Spleen (tissue), 11 donors: ENCODE data around the gene FBXO46. TPM values are rescaled to one million over a fixed set of nuclear protein-coding genes. Genes with fewer than 3 reads are reported as not detected.
A peak's percentile ranks its signal among the peaks of the same experiment; 100 is the strongest.

Source experiments
- DNase-seq: peaks from one replicate; pipeline ENCODE4 v3.0.0-alpha.2; 2020
- H3K27ac ChIP-seq, 8 donors: fragments of 200-600 bp; sonication (generic) in 7 of 8; 1 replicate in 4 of 8; 2 replicates in 4 of 8; pipeline versions ENCODE4 v1.5.0 to v1.8.0; 2016 to 2021; ENCODE audit warnings: inconsistent platforms in 4 of 8, mild to moderate bottlenecking in 4 of 8, moderate library complexity in 1 of 8
- H3K27me3 ChIP-seq, 7 donors: fragments of 200-600 bp; sonication (generic) in 6 of 7; replicated peaks in 1 of 7; 1 replicate in 4 of 7; 2 replicates in 3 of 7; pipeline versions ENCODE4 v1.5.0 to v1.8.0; 2016 to 2021; ENCODE audit warnings: inconsistent platforms in 3 of 7, mild to moderate bottlenecking in 1 of 7
- H3K36me3 ChIP-seq, 6 donors: fragments of 200-600 bp; sonication (generic) in 5 of 6; 1 replicate in 4 of 6; 2 replicates in 2 of 6; pipeline versions ENCODE4 v1.5.0 to v1.8.0; 2016 to 2021; ENCODE audit warnings: inconsistent platforms in 2 of 6
- H3K4me1 ChIP-seq, 6 donors: fragments of 200-600 bp; sonication (generic) in 5 of 6; 1 replicate in 3 of 6; 2 replicates in 3 of 6; pipeline versions ENCODE4 v1.5.0 to v1.8.0; 2016 to 2021; ENCODE audit warnings: inconsistent platforms in 3 of 6
- H3K4me3 ChIP-seq, 8 donors: fragments of 200-600 bp; sonication (generic) in 7 of 8; 1 replicate in 4 of 8; 2 replicates in 4 of 8; pipeline versions ENCODE4 v1.5.0 to v1.8.0; 2016 to 2021; ENCODE audit warnings: inconsistent platforms in 4 of 8, mild to moderate bottlenecking in 4 of 8, moderate library complexity in 2 of 8
- H3K9me3 ChIP-seq, 8 donors: fragments of 200-600 bp; sonication (generic) in 7 of 8; 1 replicate in 4 of 8; 2 replicates in 4 of 8; pipeline versions ENCODE4 v1.5.0 to v1.8.0; 2016 to 2021; ENCODE audit warnings: inconsistent platforms in 4 of 8
- POLR2A ChIP-seq, 3 donors: fragments of 450-650 bp; IDR thresholded peaks; one replicate each; pipeline ENCODE4 v1.5.1; 2017; ENCODE audit warnings: antibody characterized with exemption in 3 of 3, mild to moderate bottlenecking in 1 of 3
- POLR2AphosphoS5 ChIP-seq, 3 donors: sonication (generic); formaldehyde crosslinking; IDR thresholded peaks; one replicate each; pipeline ENCODE4 v1.5.1; 2017; ENCODE audit warnings: antibody characterized with exemption in 3 of 3
- WGBS, 5 donors: extraction: QIAGEN DNeasy Blood & Tissue Kit in 3 of 5; methylation state at CpG; one replicate each; pipeline versions ENCODE4 v1.1.5 to v1.1.7; 2013 to 2018; 5-methylcytosine and 5-hydroxymethylcytosine counted together
- intact Hi-C: fragments of 100-400 bp; cut with DNase I; formaldehyde crosslinking; loops from one replicate; pipeline ENCODE4 v1.15.0; 2023; ENCODE audit warnings: low total_unique reads
- polyA plus RNA-seq, 3 donors: library from polyadenylated mRNA; stranded (reverse); fragments of 200-250 nt; gene quantifications; one replicate each; pipeline ENCODE4 v1.2.1, GENCODE V29; 2013
- total RNA-seq, 7 donors: library from RNA; depleted of rRNA in 3 of 7; stranded (reverse); fragments of >200 nt in 3 of 7; fragmentation: NEBNext Ultra II Directional in 4 of 7; extraction: Animal tissue kit (Norgen Biotek cat#: 25700) in 4 of 7; gene quantifications; one replicate each; pipeline versions ENCODE4 v1.1.0 to v1.2.1, GENCODE V29; 2016 to 2021
- TF ChIP-seq, protein P1 (sequence below), 11 experiments: fragments of 200-600 bp in 7 of 11; fragments of 450-650 bp in 4 of 11; sonication (generic) in 4 of 11; IDR thresholded peaks in 8 of 11; conservative IDR thresholded peaks in 3 of 11; 1 replicate in 7 of 11; 2 replicates in 4 of 11; pipeline versions ENCODE4 v1.4.0 to v1.8.0; 2016 to 2021; ENCODE audit warnings: antibody characterized with exemption in 11 of 11, inconsistent platforms in 4 of 11, mild to moderate bottlenecking in 1 of 11
- donor health status: healthy with polysubstance abuse.
- donor health status: DM: no; HTN: no; CAD: no; lungs with moderate emphysema.
- donor health status: DM: no; HTN: no; CAD: no.
- donor health status: Bipolar disorder and iron deficiency.
- donor health status: healthy.
- donor health status: DM: no; HTN: no; CAD: no.
- donor health status: DM: yes; HTN: yes; CAD: no.

Gene FBXO46
- total and polyA plus RNA-seq, 10 donors = 8.8 to 28.1 (median 18.1) TPM

DNA sequence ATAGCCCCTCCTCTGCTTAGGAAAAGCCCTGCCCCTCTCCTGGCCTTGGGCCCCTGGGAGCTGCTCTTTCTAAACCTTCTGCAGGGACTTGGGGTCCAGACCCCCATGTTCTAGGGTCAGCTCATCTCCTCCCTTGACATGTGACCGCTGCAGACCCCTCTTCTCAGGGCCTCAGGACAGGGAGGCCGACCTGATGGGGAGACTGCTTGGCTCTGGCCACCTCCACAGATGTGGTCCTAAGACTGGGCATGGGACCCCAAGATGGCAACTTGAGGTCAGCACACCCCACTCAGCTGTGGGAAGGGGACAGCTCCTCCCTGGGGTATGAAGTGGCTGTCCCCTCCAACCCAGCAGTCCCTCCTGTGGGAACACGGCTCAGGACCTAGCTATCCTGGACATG lies 42.2 kb upstream of the FBXO46 start:
- 91 to 100% (median 96%) methylated on average over 3 of the region's 3 CpGs for WGBS, 5 donors
- Histone ChIP-seq H3K4me1 (peaks cover 2 to 37% (median 27%) of the 10 kb centered on the region in 6 donors), H3K27me3 (peaks cover 0 to 67% (median 4%) of the 10 kb centered on the region in 7 donors), H3K4me3 (no peak overlapping the region), H3K27ac (no peak overlapping the region), H3K9me3 (no peaks in the 10 kb centered on the region), H3K36me3 (peaks cover 0 to 34% (median 15%) of the 10 kb centered on the region in 6 donors)
- intact Hi-C loops = no loop called here
- no peak for DNase-seq
- TF ChIP-seq POLR2AphosphoS5 (IDR thresholded peaks at IDR 0.05) = no peak
- TF ChIP-seq POLR2A (IDR thresholded peaks at IDR 0.05) = no peak
- TF ChIP-seq, protein P1, sequence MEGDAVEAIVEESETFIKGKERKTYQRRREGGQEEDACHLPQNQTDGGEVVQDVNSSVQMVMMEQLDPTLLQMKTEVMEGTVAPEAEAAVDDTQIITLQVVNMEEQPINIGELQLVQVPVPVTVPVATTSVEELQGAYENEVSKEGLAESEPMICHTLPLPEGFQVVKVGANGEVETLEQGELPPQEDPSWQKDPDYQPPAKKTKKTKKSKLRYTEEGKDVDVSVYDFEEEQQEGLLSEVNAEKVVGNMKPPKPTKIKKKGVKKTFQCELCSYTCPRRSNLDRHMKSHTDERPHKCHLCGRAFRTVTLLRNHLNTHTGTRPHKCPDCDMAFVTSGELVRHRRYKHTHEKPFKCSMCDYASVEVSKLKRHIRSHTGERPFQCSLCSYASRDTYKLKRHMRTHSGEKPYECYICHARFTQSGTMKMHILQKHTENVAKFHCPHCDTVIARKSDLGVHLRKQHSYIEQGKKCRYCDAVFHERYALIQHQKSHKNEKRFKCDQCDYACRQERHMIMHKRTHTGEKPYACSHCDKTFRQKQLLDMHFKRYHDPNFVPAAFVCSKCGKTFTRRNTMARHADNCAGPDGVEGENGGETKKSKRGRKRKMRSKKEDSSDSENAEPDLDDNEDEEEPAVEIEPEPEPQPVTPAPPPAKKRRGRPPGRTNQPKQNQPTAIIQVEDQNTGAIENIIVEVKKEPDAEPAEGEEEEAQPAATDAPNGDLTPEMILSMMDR (IDR thresholded peaks at IDR 0.05 in 8 of 11, conservative IDR thresholded peaks at IDR 0.05 in 3 of 11) = no peak

DNA sequence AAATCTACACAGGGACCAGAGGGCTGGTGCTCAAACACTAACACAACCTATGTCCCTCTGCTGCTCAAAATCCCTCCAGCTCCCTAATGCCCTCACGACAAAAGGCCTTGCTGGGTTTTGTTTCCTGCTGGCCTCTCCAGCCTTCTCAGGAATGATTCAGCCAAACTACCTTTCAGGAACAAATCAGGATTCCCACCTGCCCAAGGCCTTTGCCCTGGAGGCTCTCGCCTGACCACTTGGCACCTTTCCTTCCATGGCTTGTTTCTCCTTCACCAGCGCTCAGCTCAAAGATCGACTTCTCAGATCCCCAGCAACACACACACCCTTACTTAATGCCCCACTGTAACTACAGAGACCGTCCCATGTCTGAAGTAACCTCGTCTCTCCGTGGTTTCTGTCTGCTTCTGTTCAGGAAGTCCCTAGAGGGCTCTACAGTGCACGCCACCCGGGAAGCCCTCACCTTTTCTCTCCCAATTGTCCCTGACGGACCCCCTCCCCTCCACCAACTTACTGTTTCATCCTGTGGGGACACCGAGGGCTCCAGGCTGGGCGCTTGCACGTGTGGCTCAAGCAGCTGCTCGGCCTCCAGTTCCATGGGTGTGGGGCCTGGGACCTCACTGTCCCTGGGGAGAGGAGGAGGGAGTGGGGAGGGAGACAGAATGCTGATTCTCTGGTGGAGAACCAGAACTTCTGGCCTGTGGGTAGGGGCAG lies 41.6 kb upstream of the FBXO46 start:
- 64 to 76% (median 69%) methylated on average over 14 of the region's 14 CpGs for WGBS, 5 donors
- H3K27me3 ChIP-seq = peaks cover 0 to 67% (median 10%) of the 10 kb centered on the region in 7 donors
- intact Hi-C loops = no loop called here
- no peak overlapping the region for H3K4me3 ChIP-seq
- peaks cover 3 to 43% (median 32%) of the 10 kb centered on the region in 6 donors for H3K4me1 ChIP-seq
- DNase-seq = no peak
- TF ChIP-seq POLR2A (IDR thresholded peaks at IDR 0.05) = no peak
- peak in 1 of 3 donors; percentile 21 for TF ChIP-seq POLR2AphosphoS5 (IDR thresholded peaks at IDR 0.05)
- H3K27ac ChIP-seq = no peak overlapping the region
- peaks cover 0 to 27% (median 9%) of the 10 kb centered on the region in 6 donors for H3K36me3 ChIP-seq
- H3K9me3 ChIP-seq = no peaks in the 10 kb centered on the region

DNA sequence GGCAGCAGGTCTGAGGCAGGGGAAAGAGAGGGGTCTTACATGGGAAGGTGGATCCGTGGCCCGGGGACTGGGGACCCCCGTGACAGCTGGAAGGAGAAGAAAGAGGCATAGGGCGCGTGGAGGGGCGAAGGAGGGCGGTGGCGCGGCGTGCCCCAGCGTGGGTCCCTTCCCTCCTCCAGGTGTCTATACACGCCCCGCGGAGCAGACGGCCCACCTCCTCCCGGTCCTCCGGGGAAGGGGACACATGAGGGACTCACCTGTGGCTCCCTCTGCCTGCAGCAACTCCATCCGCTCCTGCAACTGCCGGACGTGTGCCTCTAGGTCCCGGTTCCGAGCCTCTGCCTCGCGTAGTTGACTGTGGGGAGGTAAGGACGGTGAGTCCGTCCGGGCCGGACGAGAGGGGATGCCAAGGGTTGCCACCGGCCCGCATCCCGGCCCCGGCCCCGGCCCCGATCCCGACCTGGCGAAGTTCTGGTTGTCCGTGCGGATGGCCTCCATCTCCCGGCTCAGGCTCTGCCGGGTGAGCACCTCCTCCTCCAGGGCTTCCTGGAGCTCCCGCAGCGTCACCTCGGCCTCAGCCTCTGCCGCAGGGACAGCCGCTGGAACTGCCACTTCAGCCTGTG lies 40.7 kb upstream of the FBXO46 start:
- intact Hi-C loops = no loop called here
- WGBS, 5 donors = 86 to 93% (median 90%) methylated on average over 42 to 46 of the region's 46 CpGs
- H3K27ac ChIP-seq = peak overlapping the region in 5 of 8 donors; percentile 88 to 90 (median 89)

DNA sequence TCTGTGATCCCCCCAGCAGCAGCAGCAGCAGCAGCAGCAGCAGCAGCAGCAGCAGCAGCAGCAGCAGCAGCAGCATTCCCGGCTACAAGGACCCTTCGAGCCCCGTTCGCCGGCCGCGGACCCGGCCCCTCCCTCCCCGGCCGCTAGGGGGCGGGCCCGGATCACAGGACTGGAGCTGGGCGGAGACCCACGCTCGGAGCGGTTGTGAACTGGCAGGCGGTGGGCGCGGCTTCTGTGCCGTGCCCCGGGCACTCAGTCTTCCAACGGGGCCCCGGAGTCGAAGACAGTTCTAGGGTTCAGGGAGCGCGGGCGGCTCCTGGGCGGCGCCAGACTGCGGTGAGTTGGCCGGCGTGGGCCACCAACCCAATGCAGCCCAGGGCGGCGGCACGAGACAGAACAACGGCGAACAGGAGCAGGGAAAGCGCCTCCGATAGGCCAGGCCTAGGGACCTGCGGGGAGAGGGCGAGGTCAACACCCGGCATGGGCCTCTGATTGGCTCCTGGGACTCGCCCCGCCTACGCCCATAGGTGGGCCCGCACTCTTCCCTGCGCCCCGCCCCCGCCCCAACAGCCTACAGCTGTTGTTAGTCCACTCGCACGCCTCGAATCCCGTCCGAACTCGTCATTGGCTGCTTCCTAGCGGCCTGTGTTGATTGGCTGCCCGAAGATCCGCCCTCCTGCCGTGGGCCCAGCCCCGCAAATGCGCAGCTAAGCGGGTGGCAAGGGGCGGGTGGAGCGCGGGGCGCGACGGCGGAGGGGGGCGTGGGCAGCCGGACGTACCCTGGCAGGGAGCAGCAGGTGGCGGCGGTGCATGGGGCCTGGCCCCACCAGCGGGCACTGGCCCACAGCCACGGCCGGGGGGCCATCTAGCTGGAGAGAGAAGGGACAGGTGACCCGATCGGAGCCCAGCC lies 39.8 kb upstream of the FBXO46 start:
- peaks cover 0 to 74% (median 11%) of the 10 kb centered on the region in 7 donors for H3K27me3 ChIP-seq
- peaks cover 0 to 17% (median 0%) of the 10 kb centered on the region in 6 donors for H3K36me3 ChIP-seq
- H3K4me3 ChIP-seq = peak overlapping the region; percentile 49 to 86 (median 80)
- peak; percentile 98 for DNase-seq
- 2 to 8% (median 3%) methylated on average over 24 to 79 of the region's 79 CpGs for WGBS, 5 donors
- peak overlapping the region; percentile 45 to 90 (median 88) for H3K27ac ChIP-seq
- TF ChIP-seq POLR2AphosphoS5 (IDR thresholded peaks at IDR 0.05) (peak; percentile 68 to 86 (median 84)), POLR2A (IDR thresholded peaks at IDR 0.05) (peak in 1 of 3 donors; percentile 11)
- TF ChIP-seq, protein P1 (IDR thresholded peaks at IDR 0.05 in 8 of 11, conservative IDR thresholded peaks at IDR 0.05 in 3 of 11) = peak; percentile 90 to 99 (median 97)
- intact Hi-C loops = no loop called here
- H3K4me1 ChIP-seq = peaks cover 3 to 61% (median 42%) of the 10 kb centered on the region in 6 donors
- no peaks in the 10 kb centered on the region for H3K9me3 ChIP-seq

More for the DNA sequence above, 40.7 kb upstream of the FBXO46 start:
- peak overlapping the region in 2 of 8 donors; percentile 82 to 86 for H3K4me3 ChIP-seq
- H3K9me3 ChIP-seq = no peaks in the 10 kb centered on the region
- TF ChIP-seq POLR2A (IDR thresholded peaks at IDR 0.05) (no peak), POLR2AphosphoS5 (IDR thresholded peaks at IDR 0.05) (peak in 2 of 3 donors; percentile 7 to 51)
- H3K4me1 ChIP-seq = peaks cover 3 to 52% (median 37%) of the 10 kb centered on the region in 6 donors
- peaks cover 0 to 67% (median 11%) of the 10 kb centered on the region in 7 donors for H3K27me3 ChIP-seq
- no peak for DNase-seq
- H3K36me3 ChIP-seq = peaks cover 0 to 19% (median under 1%) of the 10 kb centered on the region in 6 donors
